ENCODE measurements around the gene HMGB3. TPM values are rescaled to one million over a fixed set of nuclear protein-coding genes. Genes with fewer than 3 reads are reported as not detected.

The HMGB3 gene
- total and polyA plus RNA-seq, 2 experiments from 2014 or later: 140 to 633 TPM

DNA sequence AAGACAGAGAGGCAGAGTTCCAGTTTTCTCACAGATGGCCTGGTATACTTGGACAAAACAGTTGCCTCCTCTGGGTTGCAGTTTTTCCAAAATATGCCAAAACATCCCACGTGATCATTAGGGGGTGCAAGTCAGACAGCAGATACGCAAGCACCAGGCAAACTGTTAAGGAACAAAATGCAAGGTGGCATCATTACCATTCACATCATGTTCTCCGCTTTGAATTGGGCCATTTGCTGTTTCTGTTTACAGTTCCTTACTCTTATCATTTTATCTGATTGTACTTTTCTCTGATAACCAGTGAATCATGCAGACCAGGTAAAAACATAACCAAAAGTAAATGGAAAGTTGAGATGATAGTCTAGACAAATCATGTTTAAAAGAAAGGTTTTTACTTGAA lies 16.4 kb upstream of the HMGB3 start:
- H3K27ac ChIP-seq (ENCODE audit: low read depth): no peak overlapping the region
- H3F3A ChIP-seq (replicated peaks; ENCODE audit: low read depth): no peaks in the 10 kb centered on the region
- DNase-seq (ENCODE audit: low spot score) (no peak), ATAC-seq (no peak)
- no peaks in the 10 kb centered on the region for H3K36me3 Mint-ChIP-seq (ENCODE audit: low read depth)
- no peaks in the 10 kb centered on the region for H4K20me1 ChIP-seq (replicated peaks; ENCODE audit: insufficient read depth)
- H3K4me2 ChIP-seq: no peak overlapping the region
- no peaks in the 10 kb centered on the region for H3K27me3 ChIP-seq (ENCODE audit: insufficient read depth)
- no peak overlapping the region for H2AFZ ChIP-seq
- no peak overlapping the region for H3K27ac Mint-ChIP-seq
- H3K4me1 Mint-ChIP-seq: peaks cover 7% of the 10 kb centered on the region
- no peaks in the 10 kb centered on the region for H3K9me2 ChIP-seq (ENCODE audit: insufficient read depth)
- TF ChIP-seq ZNF331 (CRISPR knock-in tag; IDR thresholded peaks at IDR 0.05; ENCODE audit: low read depth) (no peak), EZH2phosphoT487 (IDR thresholded peaks at IDR 0.05; ENCODE audit: unreplicated experiment) (no peak), ZNF114 (CRISPR knock-in tag; IDR thresholded peaks at IDR 0.05) (no peak), EZH2 (IDR thresholded peaks at IDR 0.05; ENCODE audit: low read depth, unreplicated experiment) (no peak)
- TF ChIP-seq, protein P1, sequence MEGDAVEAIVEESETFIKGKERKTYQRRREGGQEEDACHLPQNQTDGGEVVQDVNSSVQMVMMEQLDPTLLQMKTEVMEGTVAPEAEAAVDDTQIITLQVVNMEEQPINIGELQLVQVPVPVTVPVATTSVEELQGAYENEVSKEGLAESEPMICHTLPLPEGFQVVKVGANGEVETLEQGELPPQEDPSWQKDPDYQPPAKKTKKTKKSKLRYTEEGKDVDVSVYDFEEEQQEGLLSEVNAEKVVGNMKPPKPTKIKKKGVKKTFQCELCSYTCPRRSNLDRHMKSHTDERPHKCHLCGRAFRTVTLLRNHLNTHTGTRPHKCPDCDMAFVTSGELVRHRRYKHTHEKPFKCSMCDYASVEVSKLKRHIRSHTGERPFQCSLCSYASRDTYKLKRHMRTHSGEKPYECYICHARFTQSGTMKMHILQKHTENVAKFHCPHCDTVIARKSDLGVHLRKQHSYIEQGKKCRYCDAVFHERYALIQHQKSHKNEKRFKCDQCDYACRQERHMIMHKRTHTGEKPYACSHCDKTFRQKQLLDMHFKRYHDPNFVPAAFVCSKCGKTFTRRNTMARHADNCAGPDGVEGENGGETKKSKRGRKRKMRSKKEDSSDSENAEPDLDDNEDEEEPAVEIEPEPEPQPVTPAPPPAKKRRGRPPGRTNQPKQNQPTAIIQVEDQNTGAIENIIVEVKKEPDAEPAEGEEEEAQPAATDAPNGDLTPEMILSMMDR (conservative IDR thresholded peaks at IDR 0.05; ENCODE audit: low read depth in 2 of 2): no peak
- no peaks in the 10 kb centered on the region for H3K79me2 ChIP-seq (replicated peaks; ENCODE audit: insufficient read depth)
- no peaks in the 10 kb centered on the region; the same call in 2 of the 3 replicates for H3K9me3 Mint-ChIP-seq
- no peaks in the 10 kb centered on the region; the same call in 1 of the 2 replicates for H3K4me1 ChIP-seq (ENCODE audit: insufficient read depth)
- H3K36me3 ChIP-seq (ENCODE audit: insufficient read depth): no peaks in the 10 kb centered on the region
- H3K4me3 ChIP-seq: no peak overlapping the region
- H3K27me3 Mint-ChIP-seq (ENCODE audit: insufficient read depth, low read depth, poor library complexity): peaks cover 4% of the 10 kb centered on the region
- H3K4me3 Mint-ChIP-seq: no peak overlapping the region

DNA sequence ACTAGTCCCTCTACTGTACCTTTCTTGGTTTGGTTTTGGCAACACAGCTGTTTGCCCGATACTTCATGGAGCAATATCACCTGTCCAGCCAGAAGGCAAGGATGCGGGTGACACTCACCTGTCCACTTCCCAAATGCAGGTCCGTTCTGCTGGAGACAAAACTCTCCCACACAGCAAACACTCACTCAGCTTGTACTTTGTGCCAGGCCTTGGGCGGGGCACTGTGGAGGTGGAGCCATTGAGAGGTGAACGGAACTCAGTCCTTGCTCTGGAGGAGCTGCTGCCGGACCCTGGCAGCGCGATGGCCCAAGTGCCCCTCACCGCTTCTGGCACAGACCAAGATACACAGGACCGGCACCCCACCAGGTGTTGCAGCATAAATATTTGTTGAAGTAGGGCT lies 15.3 kb upstream of the HMGB3 start:
- ATAC-seq (no peak), DNase-seq (ENCODE audit: low spot score) (no peak)
- Mint-ChIP-seq H3K27me3 (ENCODE audit: insufficient read depth, low read depth, poor library complexity) (peaks cover 4% of the 10 kb centered on the region), H3K4me1 (peaks cover 7% of the 10 kb centered on the region), H3K9me3 (no peaks in the 10 kb centered on the region; the same call in 2 of the 3 replicates), H3K36me3 (ENCODE audit: low read depth) (no peaks in the 10 kb centered on the region), H3K4me3 (no peak overlapping the region), H3K27ac (no peak overlapping the region)
- Histone ChIP-seq H3K79me2 (replicated peaks; ENCODE audit: insufficient read depth) (no peaks in the 10 kb centered on the region), H2AFZ (no peak overlapping the region), H3K27me3 (ENCODE audit: insufficient read depth) (no peaks in the 10 kb centered on the region), H3K27ac (ENCODE audit: low read depth) (no peak overlapping the region), H4K20me1 (replicated peaks; ENCODE audit: insufficient read depth) (no peaks in the 10 kb centered on the region), H3K9me2 (ENCODE audit: insufficient read depth) (no peaks in the 10 kb centered on the region), H3K4me3 (no peak overlapping the region), H3F3A (replicated peaks; ENCODE audit: low read depth) (no peaks in the 10 kb centered on the region), H3K4me2 (no peak overlapping the region), H3K4me1 (ENCODE audit: insufficient read depth) (no peaks in the 10 kb centered on the region; the same call in 1 of the 2 replicates), H3K36me3 (ENCODE audit: insufficient read depth) (no peaks in the 10 kb centered on the region)
- TF ChIP-seq ZNF114 (CRISPR knock-in tag; IDR thresholded peaks at IDR 0.05) (no peak), POLR2AphosphoS5 (IDR thresholded peaks at IDR 0.05; ENCODE audit: low read depth) (no peak), EZH2 (IDR thresholded peaks at IDR 0.05; ENCODE audit: low read depth, unreplicated experiment) (no peak), STAT1 (IDR thresholded peaks at IDR 0.05; ENCODE audit: unreplicated experiment) (no peak)
- TF ChIP-seq, protein P2, sequence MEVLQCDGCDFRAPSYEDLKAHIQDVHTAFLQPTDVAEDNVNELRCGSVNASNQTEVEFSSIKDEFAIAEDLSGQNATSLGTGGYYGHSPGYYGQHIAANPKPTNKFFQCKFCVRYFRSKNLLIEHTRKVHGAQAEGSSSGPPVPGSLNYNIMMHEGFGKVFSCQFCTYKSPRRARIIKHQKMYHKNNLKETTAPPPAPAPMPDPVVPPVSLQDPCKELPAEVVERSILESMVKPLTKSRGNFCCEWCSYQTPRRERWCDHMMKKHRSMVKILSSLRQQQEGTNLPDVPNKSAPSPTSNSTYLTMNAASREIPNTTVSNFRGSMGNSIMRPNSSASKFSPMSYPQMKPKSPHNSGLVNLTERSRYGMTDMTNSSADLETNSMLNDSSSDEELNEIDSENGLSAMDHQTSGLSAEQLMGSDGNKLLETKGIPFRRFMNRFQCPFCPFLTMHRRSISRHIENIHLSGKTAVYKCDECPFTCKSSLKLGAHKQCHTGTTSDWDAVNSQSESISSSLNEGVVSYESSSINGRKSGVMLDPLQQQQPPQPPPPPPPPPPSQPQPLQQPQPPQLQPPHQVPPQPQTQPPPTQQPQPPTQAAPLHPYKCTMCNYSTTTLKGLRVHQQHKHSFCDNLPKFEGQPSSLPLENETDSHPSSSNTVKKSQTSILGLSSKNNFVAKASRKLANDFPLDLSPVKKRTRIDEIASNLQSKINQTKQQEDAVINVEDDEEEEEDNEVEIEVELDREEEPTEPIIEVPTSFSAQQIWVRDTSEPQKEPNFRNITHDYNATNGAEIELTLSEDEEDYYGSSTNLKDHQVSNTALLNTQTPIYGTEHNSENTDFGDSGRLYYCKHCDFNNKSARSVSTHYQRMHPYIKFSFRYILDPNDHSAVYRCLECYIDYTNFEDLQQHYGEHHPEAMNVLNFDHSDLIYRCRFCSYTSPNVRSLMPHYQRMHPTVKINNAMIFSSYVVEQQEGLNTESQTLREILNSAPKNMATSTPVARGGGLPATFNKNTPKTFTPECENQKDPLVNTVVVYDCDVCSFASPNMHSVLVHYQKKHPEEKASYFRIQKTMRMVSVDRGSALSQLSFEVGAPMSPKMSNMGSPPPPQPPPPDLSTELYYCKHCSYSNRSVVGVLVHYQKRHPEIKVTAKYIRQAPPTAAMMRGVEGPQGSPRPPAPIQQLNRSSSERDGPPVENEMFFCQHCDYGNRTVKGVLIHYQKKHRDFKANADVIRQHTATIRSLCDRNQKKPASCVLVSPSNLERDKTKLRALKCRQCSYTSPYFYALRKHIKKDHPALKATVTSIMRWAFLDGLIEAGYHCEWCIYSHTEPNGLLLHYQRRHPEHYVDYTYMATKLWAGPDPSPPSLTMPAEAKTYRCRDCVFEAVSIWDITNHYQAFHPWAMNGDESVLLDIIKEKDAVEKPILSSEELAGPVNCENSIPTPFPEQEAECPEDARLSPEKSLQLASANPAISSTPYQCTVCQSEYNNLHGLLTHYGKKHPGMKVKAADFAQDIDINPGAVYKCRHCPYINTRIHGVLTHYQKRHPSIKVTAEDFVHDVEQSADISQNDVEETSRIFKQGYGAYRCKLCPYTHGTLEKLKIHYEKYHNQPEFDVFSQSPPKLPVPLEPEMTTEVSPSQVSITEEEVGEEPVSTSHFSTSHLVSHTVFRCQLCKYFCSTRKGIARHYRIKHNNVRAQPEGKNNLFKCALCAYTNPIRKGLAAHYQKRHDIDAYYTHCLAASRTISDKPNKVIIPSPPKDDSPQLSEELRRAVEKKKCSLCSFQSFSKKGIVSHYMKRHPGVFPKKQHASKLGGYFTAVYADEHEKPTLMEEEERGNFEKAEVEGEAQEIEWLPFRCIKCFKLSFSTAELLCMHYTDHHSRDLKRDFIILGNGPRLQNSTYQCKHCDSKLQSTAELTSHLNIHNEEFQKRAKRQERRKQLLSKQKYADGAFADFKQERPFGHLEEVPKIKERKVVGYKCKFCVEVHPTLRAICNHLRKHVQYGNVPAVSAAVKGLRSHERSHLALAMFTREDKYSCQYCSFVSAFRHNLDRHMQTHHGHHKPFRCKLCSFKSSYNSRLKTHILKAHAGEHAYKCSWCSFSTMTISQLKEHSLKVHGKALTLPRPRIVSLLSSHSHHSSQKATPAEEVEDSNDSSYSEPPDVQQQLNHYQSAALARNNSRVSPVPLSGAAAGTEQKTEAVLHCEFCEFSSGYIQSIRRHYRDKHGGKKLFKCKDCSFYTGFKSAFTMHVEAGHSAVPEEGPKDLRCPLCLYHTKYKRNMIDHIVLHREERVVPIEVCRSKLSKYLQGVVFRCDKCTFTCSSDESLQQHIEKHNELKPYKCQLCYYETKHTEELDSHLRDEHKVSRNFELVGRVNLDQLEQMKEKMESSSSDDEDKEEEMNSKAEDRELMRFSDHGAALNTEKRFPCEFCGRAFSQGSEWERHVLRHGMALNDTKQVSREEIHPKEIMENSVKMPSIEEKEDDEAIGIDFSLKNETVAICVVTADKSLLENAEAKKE (CRISPR knock-in tag; IDR thresholded peaks at IDR 0.05): no peak
- TF ChIP-seq, protein P3, sequence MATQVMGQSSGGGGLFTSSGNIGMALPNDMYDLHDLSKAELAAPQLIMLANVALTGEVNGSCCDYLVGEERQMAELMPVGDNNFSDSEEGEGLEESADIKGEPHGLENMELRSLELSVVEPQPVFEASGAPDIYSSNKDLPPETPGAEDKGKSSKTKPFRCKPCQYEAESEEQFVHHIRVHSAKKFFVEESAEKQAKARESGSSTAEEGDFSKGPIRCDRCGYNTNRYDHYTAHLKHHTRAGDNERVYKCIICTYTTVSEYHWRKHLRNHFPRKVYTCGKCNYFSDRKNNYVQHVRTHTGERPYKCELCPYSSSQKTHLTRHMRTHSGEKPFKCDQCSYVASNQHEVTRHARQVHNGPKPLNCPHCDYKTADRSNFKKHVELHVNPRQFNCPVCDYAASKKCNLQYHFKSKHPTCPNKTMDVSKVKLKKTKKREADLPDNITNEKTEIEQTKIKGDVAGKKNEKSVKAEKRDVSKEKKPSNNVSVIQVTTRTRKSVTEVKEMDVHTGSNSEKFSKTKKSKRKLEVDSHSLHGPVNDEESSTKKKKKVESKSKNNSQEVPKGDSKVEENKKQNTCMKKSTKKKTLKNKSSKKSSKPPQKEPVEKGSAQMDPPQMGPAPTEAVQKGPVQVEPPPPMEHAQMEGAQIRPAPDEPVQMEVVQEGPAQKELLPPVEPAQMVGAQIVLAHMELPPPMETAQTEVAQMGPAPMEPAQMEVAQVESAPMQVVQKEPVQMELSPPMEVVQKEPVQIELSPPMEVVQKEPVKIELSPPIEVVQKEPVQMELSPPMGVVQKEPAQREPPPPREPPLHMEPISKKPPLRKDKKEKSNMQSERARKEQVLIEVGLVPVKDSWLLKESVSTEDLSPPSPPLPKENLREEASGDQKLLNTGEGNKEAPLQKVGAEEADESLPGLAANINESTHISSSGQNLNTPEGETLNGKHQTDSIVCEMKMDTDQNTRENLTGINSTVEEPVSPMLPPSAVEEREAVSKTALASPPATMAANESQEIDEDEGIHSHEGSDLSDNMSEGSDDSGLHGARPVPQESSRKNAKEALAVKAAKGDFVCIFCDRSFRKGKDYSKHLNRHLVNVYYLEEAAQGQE (IDR thresholded peaks at IDR 0.05; ENCODE audit: unreplicated experiment): no peak

All from GM23338 (cell line).